HG03342 (cell line): ENCODE data around the gene DDO.

ENCODE experiments used
- ATAC-seq: cut with Tn5 transposase; IDR thresholded peaks from one replicate; pipeline ENCODE4 v1.9.1; 2021; ENCODE audit warnings: mild to moderate bottlenecking, moderate library complexity; ENCODE audit not compliant: unreplicated experiment

Gene DDO

GRCh38 chr6:110348961-110349690 lies 66.2 kb downstream of the DDO start:
- no peak for ATAC-seq

GRCh38 chr6:110345025-110345424 lies 70.3 kb downstream of the DDO start:
- no peak for ATAC-seq

- no peak for ATAC-seq
Measured at GRCh38 chr6:110342759-110343158, 72.6 kb downstream of the DDO start.
